Mesothelial cell of epicardium (in vitro differentiated cells): ENCODE data around the gene AMD1. TPM values are rescaled to one million over a fixed set of nuclear protein-coding genes. Genes with fewer than 3 reads are reported as not detected.
A peak's percentile ranks its signal among the peaks of the same experiment; 100 is the strongest.

Experiments
- DNase-seq, 2 experiments: peaks; one replicate each; pipeline ENCODE4 v3.0.0; 2021; ENCODE audit warnings: low spot score in 2 of 2; ENCODE audit not compliant: unreplicated experiment in 2 of 2
- H3K27ac Mint-ChIP-seq: 2 replicates; pipeline ENCODE4 v1.8.0; 2021; ENCODE audit warnings: mixed read lengths
- H3K27me3 Mint-ChIP-seq: 2 replicates; pipeline ENCODE4 v1.8.0; 2021; ENCODE audit warnings: low read depth, mixed read lengths
- H3K36me3 Mint-ChIP-seq: 2 replicates; pipeline ENCODE4 v1.8.0; 2021; ENCODE audit warnings: mixed read lengths
- H3K4me1 Mint-ChIP-seq: 2 replicates; pipeline ENCODE4 v1.8.0; 2021; ENCODE audit warnings: mixed read lengths
- H3K4me3 Mint-ChIP-seq: 2 replicates; pipeline ENCODE4 v1.8.0; 2021; ENCODE audit warnings: mild to moderate bottlenecking, moderate library complexity, mixed read lengths
- H3K9me3 Mint-ChIP-seq: 2 replicates; pipeline ENCODE4 v1.8.0; 2021; ENCODE audit warnings: mixed read lengths
- total RNA-seq: library from RNA; stranded (reverse); gene quantifications from 3 replicates; pipeline ENCODE4 v1.2.1, GENCODE V29; 2021
- TF ChIP-seq, protein P1 (sequence below): fragments of 200-600 bp; sonication (generic); IDR thresholded peaks from one replicate; pipeline ENCODE4 v1.5.0; 2021; ENCODE audit warnings: antibody characterized with exemption; ENCODE audit not compliant: unreplicated experiment

The AMD1 gene
- total RNA-seq, 1 donor from 2014 or later = 46.0 TPM

DNA sequence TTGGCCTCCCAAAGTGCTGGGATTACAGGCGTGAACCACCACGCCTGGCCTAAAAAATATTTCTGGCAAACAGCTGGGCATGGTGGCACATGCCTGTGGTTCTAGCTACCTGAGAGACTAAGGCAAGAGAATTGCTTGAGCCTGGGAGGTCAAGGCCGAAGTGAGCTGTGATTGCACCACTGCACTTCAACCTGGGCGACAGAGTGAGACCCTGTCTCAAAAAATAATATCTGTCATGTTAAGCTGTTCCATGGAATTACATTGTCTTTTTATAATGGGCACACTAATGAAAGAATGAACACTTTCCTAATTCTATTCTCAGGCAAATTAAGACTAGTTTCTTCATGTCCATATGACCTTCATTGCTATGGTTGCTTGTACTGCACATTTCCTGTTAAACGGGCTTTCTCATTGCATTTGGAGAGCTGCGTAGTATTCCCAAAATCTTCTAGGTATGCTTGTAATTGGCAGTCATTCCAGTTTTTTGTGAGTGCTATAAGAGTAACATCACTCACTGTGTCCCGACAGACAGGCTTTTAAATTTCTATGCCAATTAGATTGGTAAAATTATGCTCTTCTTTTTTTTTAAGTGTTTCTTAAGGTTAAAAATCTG, 12.1 kb downstream of the AMD1 start:
- Mint-ChIP-seq H3K9me3 (no peaks in the 10 kb centered on the region), H3K27me3 (no peaks in the 10 kb centered on the region), H3K36me3 (peaks cover 12% of the 10 kb centered on the region), H3K4me1 (peaks cover 8% of the 10 kb centered on the region), H3K4me3 (no peak overlapping the region), H3K27ac (no peak overlapping the region)
- no peak for DNase-seq
- TF ChIP-seq, protein P1, sequence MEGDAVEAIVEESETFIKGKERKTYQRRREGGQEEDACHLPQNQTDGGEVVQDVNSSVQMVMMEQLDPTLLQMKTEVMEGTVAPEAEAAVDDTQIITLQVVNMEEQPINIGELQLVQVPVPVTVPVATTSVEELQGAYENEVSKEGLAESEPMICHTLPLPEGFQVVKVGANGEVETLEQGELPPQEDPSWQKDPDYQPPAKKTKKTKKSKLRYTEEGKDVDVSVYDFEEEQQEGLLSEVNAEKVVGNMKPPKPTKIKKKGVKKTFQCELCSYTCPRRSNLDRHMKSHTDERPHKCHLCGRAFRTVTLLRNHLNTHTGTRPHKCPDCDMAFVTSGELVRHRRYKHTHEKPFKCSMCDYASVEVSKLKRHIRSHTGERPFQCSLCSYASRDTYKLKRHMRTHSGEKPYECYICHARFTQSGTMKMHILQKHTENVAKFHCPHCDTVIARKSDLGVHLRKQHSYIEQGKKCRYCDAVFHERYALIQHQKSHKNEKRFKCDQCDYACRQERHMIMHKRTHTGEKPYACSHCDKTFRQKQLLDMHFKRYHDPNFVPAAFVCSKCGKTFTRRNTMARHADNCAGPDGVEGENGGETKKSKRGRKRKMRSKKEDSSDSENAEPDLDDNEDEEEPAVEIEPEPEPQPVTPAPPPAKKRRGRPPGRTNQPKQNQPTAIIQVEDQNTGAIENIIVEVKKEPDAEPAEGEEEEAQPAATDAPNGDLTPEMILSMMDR = no peak

DNA sequence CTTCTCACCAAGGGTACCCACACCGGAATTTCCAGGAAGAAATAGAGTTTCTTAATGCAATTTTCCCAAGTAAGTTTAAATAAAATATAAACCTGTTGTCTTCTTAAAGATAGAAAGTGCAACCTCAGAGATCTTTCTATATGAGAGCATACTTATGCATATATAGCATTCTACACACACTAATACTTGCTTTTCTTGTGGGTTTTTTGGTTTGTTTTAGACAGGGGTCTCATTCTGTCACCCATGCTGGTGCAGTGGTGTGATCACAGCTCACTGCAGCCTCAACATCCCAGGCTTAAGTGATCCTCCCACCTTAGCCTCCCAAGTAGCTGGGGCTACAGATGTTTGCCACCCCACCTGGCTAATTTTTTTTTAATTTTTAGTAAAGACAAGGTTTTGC, 15.7 kb downstream of the AMD1 start:
- no peak overlapping the region for H3K4me3 Mint-ChIP-seq
- H3K36me3 Mint-ChIP-seq = peaks cover 27% of the 10 kb centered on the region
- H3K27me3 Mint-ChIP-seq = no peaks in the 10 kb centered on the region
- DNase-seq = no peak
- H3K4me1 Mint-ChIP-seq = no peaks in the 10 kb centered on the region
- no peak overlapping the region for H3K27ac Mint-ChIP-seq
- H3K9me3 Mint-ChIP-seq = no peaks in the 10 kb centered on the region
- TF ChIP-seq, protein P1 = no peak

DNA sequence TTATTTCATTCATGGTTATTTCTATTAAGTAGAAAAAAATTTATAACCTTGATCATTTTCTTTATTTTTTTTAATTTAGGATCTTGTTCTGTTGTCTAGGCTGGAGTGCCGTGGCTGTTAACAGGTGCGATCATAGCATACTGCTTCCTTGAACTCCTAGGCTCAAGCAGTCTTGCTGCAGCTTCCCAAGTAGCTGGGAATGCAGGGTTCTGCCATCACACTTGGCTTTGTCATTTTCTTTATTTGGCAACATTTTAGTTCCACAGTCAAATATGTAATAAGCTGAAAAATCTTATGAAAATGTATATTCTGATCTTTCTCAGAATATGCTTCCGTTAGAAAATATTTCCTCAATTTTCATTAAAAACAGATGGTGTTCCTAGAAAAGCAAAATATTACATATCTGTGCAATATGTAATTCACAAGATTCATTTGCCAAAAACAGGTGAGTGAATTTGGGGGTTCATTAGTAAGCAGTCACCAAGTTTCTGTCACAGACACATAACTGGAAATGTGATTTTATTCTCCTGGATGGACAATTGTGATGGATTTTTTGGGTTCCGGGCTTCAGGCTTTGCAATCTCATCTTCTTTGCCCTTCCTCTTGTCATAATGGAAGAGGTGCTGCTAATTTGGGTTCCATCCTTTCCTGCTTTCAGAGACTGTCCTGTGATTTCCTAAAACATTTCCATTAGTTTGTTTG, 21.5 kb downstream of the AMD1 start:
- TF ChIP-seq, protein P1 = no peak
- peak overlapping the region; percentile 34 for H3K27ac Mint-ChIP-seq
- no peak overlapping the region for H3K4me3 Mint-ChIP-seq
- H3K9me3 Mint-ChIP-seq = no peaks in the 10 kb centered on the region
- H3K27me3 Mint-ChIP-seq = no peaks in the 10 kb centered on the region
- peaks cover 42% of the 10 kb centered on the region for H3K36me3 Mint-ChIP-seq
- H3K4me1 Mint-ChIP-seq = no peaks in the 10 kb centered on the region
- DNase-seq = no peak

DNA sequence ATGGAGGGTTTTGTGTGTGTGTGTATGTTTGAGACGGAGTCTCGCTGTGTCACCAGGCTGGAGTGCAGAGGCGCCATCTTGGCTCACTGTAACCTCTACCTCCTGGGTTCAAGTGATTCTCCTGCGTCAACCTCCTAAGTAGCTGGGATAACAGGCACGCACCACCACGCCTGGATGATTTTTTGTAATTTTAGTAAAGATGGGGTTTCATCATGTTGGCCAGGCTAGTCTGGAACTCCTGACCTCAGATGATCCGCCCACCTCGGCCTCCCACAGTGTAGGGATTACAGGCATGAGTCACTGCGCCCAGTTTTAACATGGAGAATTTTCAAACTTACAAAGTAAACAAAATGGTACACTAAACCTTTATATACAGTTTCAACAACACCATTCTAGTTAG, 22.8 kb downstream of the AMD1 start:
- peaks cover 42% of the 10 kb centered on the region for H3K36me3 Mint-ChIP-seq
- H3K4me1 Mint-ChIP-seq = no peaks in the 10 kb centered on the region
- no peak for DNase-seq
- no peaks in the 10 kb centered on the region for H3K9me3 Mint-ChIP-seq
- H3K27ac Mint-ChIP-seq = no peak overlapping the region
- H3K27me3 Mint-ChIP-seq = no peaks in the 10 kb centered on the region
- no peak overlapping the region for H3K4me3 Mint-ChIP-seq
- TF ChIP-seq, protein P1 = no peak

DNA sequence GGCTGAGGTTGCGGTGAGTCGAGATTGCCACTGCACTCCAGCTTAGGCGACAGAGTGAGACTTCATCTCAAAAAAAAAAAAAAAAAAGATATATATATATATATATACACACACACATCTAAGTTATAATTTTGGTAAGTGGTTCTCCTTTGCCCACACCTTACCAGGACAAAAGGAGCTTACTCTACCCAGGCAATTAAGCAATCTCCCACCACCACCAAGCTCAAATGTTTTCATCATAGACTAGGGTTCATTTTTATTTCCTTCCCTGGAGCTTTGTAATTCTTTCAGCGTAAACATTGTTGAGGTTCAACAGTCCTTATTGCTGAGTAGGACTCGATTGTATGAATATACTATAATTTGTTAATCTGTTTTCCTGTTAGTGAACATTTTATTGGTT, 23.5 kb downstream of the AMD1 start:
- Mint-ChIP-seq H3K36me3 (peaks cover 42% of the 10 kb centered on the region), H3K4me3 (no peak overlapping the region)

More for the DNA sequence above, 23.5 kb downstream of the AMD1 start:
- Mint-ChIP-seq H3K4me1 (no peaks in the 10 kb centered on the region), H3K27me3 (no peaks in the 10 kb centered on the region), H3K9me3 (peaks cover under 1% of the 10 kb centered on the region), H3K27ac (no peak overlapping the region)
- DNase-seq = no peak
- TF ChIP-seq, protein P1 = no peak
